ENCODE data around the gene RCC2.
"Not testable (repeated sequence)": the region's sequence is repeated elsewhere in the genome, so short reads cannot be mapped to it uniquely, and the experiment has no call there.

The RCC2 gene

GRCh38 chr1:17452686-17453085 is 13.2 kb upstream of the RCC2 start:
- Histone ChIP-seq H2AFZ (ENCODE audit: low read depth, low read length) (no peak overlapping the region), H3K79me2 (ENCODE audit: low read length) (no peaks in the 10 kb centered on the region), H3K4me3 (ENCODE audit: low read length) (no peak overlapping the region), H3K4me2 (ENCODE audit: low read length) (no peak overlapping the region), H3K9me3 (ENCODE audit: insufficient read depth, low read length) (no peaks in the 10 kb centered on the region), H3K9ac (ENCODE audit: low read length) (no peak overlapping the region), H4K20me1 (ENCODE audit: insufficient read depth, low read length) (no peaks in the 10 kb centered on the region), H3K27me3 (ENCODE audit: low read depth, low read length) (no peaks in the 10 kb centered on the region), H3K36me3 (replicated peaks; ENCODE audit: low read depth, low read length) (no peaks in the 10 kb centered on the region), H3K27ac (ENCODE audit: low read length) (no peak overlapping the region), H3K4me1 (ENCODE audit: low read length) (peaks cover 7% of the 10 kb centered on the region; the same call in 1 of the 2 replicates)
- TF ChIP-seq EZH2phosphoT487 (IDR thresholded peaks at IDR 0.05; ENCODE audit: low read depth): no peak
- TF ChIP-seq CTCF (IDR thresholded peaks at IDR 0.05; ENCODE audit: low read depth, low read length): no peak

GRCh38 chr1:17452203-17452602 is 12.7 kb upstream of the RCC2 start:
- H3K79me2 ChIP-seq (ENCODE audit: low read length); H3K4me3 ChIP-seq (ENCODE audit: low read length); H3K36me3 ChIP-seq (replicated peaks; ENCODE audit: low read depth, low read length); H4K20me1 ChIP-seq (ENCODE audit: insufficient read depth, low read length); H3K27ac ChIP-seq (ENCODE audit: low read length); H3K4me1 ChIP-seq (ENCODE audit: low read length); H2AFZ ChIP-seq (ENCODE audit: low read depth, low read length); H3K9me3 ChIP-seq (ENCODE audit: insufficient read depth, low read length); H3K9ac ChIP-seq (ENCODE audit: low read length); H3K27me3 ChIP-seq (ENCODE audit: low read depth, low read length); H3K4me2 ChIP-seq (ENCODE audit: low read length): not testable (repeated sequence)

- H3K27ac ChIP-seq (ENCODE audit: low read length): no peak overlapping the region
- H3K36me3 ChIP-seq (replicated peaks; ENCODE audit: low read depth, low read length): no peaks in the 10 kb centered on the region
- no peaks in the 10 kb centered on the region for H4K20me1 ChIP-seq (ENCODE audit: insufficient read depth, low read length)
- no peak overlapping the region for H3K4me3 ChIP-seq (ENCODE audit: low read length)
- TF ChIP-seq CTCF (IDR thresholded peaks at IDR 0.05; ENCODE audit: low read depth, low read length): no peak
- no peak for TF ChIP-seq EZH2phosphoT487 (IDR thresholded peaks at IDR 0.05; ENCODE audit: low read depth)
- no peaks in the 10 kb centered on the region for H3K9me3 ChIP-seq (ENCODE audit: insufficient read depth, low read length)
- H3K79me2 ChIP-seq (ENCODE audit: low read length): no peaks in the 10 kb centered on the region
- H3K4me2 ChIP-seq (ENCODE audit: low read length): no peak overlapping the region
- peaks cover 10% of the 10 kb centered on the region for H3K4me1 ChIP-seq (ENCODE audit: low read length)
- no peak overlapping the region for H3K9ac ChIP-seq (ENCODE audit: low read length)
- no peak overlapping the region for H2AFZ ChIP-seq (ENCODE audit: low read depth, low read length)
- H3K27me3 ChIP-seq (ENCODE audit: low read depth, low read length): no peaks in the 10 kb centered on the region
Observed at GRCh38 chr1:17451731-17452130, 12.3 kb upstream of the RCC2 start.

- Histone ChIP-seq H3K4me1 (ENCODE audit: low read length) (peaks cover 7% of the 10 kb centered on the region; the same call in 1 of the 2 replicates), H3K4me3 (ENCODE audit: low read length) (no peak overlapping the region), H3K27me3 (ENCODE audit: low read depth, low read length) (no peaks in the 10 kb centered on the region), H3K9me3 (ENCODE audit: insufficient read depth, low read length) (no peaks in the 10 kb centered on the region), H3K36me3 (replicated peaks; ENCODE audit: low read depth, low read length) (no peaks in the 10 kb centered on the region), H2AFZ (ENCODE audit: low read depth, low read length) (no peak overlapping the region), H3K9ac (ENCODE audit: low read length) (no peak overlapping the region), H3K4me2 (ENCODE audit: low read length) (no peak overlapping the region), H3K79me2 (ENCODE audit: low read length) (no peaks in the 10 kb centered on the region), H4K20me1 (ENCODE audit: insufficient read depth, low read length) (no peaks in the 10 kb centered on the region), H3K27ac (ENCODE audit: low read length) (no peak overlapping the region)
- TF ChIP-seq CTCF (IDR thresholded peaks at IDR 0.05; ENCODE audit: low read depth, low read length) (no peak), EZH2phosphoT487 (IDR thresholded peaks at IDR 0.05; ENCODE audit: low read depth) (no peak)
Observed at GRCh38 chr1:17447501-17447992, 8.1 kb upstream of the RCC2 start.

- no peak for TF ChIP-seq EZH2phosphoT487 (IDR thresholded peaks at IDR 0.05; ENCODE audit: low read depth)
- no peak for TF ChIP-seq CTCF (IDR thresholded peaks at IDR 0.05; ENCODE audit: low read depth, low read length)
- H3K4me2 ChIP-seq (ENCODE audit: low read length): no peak overlapping the region
- peaks cover 11% of the 10 kb centered on the region; the same call in 1 of the 2 replicates for H3K27me3 ChIP-seq (ENCODE audit: low read depth, low read length)
- H4K20me1 ChIP-seq (ENCODE audit: insufficient read depth, low read length): no peaks in the 10 kb centered on the region
- H3K4me3 ChIP-seq (ENCODE audit: low read length): no peak overlapping the region
- no peaks in the 10 kb centered on the region for H3K9me3 ChIP-seq (ENCODE audit: insufficient read depth, low read length)
- H3K27ac ChIP-seq (ENCODE audit: low read length): no peak overlapping the region
- H3K36me3 ChIP-seq (replicated peaks; ENCODE audit: low read depth, low read length): no peaks in the 10 kb centered on the region
- H3K9ac ChIP-seq (ENCODE audit: low read length): no peak overlapping the region
- peaks cover 17% of the 10 kb centered on the region for H3K79me2 ChIP-seq (ENCODE audit: low read length)
- peaks cover 23% of the 10 kb centered on the region for H3K4me1 ChIP-seq (ENCODE audit: low read length)
- H2AFZ ChIP-seq (ENCODE audit: low read depth, low read length): no peak overlapping the region
Observed at GRCh38 chr1:17442841-17443240, 3.4 kb upstream of the RCC2 start.
